ENCODE measurements around the gene TRMT5. TPM values are rescaled to one million over a fixed set of nuclear protein-coding genes. Genes with fewer than 3 reads are reported as not detected.

The TRMT5 gene
- total RNA-seq, 1 donor from 2014 or later, result 11.3 TPM

DNA sequence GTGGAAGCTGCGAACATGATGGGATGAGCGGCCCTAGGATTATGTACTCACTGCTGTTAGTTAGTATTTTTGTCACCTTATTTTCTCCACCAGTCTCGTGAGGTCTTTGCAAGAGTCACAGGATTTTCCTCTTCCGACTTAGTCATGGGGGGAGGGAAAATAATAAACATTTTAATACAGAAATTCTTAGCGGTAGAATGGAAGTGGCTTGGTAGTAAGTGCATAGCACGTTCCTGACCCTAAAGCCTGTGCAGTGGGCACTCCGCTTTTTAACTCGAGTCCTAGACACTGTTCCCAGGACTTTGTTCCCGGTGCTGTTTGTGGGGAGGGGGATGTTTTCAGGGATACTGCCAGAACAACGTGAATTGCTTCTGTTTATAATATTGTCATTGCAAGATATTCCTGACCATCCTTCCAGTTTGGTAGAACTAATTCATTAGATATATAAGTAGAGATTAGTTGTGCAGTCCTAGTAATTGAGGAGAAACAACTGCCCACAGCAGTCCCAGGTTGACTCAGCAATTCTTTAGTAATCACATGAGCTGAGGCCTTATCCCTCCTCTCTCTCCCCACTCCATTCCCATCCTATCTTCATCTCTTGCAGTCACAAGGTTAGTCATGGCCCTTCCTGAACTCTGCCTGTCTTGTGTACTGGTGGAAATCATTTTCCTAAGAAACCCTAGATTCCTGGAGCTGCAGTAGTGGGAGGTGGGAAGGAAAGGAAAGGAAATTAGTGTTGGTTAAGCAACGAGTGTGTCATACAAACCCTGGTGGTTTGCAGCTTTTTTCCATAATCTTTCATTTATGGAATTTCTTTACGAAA is 965 bp upstream of the TRMT5 start:
- peak overlapping the region; percentile 64 for H3K4me3 ChIP-seq
- intact Hi-C loops (cut with DNase I), result no loop called here
- H3K4me1 ChIP-seq, result peaks cover 27% of the 10 kb centered on the region
- no peaks in the 10 kb centered on the region for H3K27me3 ChIP-seq
- no peaks in the 10 kb centered on the region for H3K36me3 ChIP-seq
- H3K9me3 ChIP-seq, result no peaks in the 10 kb centered on the region
- DNase-seq (no peak), ATAC-seq (peak; percentile 20)
- H3K27ac ChIP-seq, result peak overlapping the region; percentile 83
- TF ChIP-seq, protein P1, sequence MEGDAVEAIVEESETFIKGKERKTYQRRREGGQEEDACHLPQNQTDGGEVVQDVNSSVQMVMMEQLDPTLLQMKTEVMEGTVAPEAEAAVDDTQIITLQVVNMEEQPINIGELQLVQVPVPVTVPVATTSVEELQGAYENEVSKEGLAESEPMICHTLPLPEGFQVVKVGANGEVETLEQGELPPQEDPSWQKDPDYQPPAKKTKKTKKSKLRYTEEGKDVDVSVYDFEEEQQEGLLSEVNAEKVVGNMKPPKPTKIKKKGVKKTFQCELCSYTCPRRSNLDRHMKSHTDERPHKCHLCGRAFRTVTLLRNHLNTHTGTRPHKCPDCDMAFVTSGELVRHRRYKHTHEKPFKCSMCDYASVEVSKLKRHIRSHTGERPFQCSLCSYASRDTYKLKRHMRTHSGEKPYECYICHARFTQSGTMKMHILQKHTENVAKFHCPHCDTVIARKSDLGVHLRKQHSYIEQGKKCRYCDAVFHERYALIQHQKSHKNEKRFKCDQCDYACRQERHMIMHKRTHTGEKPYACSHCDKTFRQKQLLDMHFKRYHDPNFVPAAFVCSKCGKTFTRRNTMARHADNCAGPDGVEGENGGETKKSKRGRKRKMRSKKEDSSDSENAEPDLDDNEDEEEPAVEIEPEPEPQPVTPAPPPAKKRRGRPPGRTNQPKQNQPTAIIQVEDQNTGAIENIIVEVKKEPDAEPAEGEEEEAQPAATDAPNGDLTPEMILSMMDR (IDR thresholded peaks at IDR 0.05), result no peak

DNA sequence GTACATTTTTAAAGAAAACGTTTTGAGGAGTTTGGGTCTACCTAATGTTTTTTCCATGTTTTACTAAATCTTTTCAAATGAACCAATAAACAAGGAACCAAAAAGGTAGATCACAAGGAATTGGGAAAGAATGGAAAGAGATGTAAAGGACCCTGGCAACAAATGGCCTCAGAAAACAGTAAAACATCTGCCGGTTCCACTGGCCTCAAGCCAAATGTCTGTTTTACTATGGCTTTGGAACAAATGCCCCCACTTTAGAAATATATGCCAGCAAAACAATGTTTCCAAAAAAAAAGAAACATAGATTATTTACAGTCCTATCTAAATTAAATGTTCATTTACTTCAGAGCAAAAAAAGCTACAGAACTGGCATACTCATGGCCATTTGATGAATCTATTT is 3.0 kb downstream of the TRMT5 start:
- ATAC-seq (no peak), DNase-seq (no peak)
- H3K27me3 ChIP-seq, result no peaks in the 10 kb centered on the region
- H3K36me3 ChIP-seq, result peaks cover 7% of the 10 kb centered on the region
- no peak overlapping the region for H3K27ac ChIP-seq
- no peaks in the 10 kb centered on the region for H3K9me3 ChIP-seq
- no peak overlapping the region for H3K4me3 ChIP-seq
- intact Hi-C loops (cut with DNase I), result no loop called here
- TF ChIP-seq, protein P1 (IDR thresholded peaks at IDR 0.05), result no peak
- H3K4me1 ChIP-seq, result peaks cover 27% of the 10 kb centered on the region

DNA sequence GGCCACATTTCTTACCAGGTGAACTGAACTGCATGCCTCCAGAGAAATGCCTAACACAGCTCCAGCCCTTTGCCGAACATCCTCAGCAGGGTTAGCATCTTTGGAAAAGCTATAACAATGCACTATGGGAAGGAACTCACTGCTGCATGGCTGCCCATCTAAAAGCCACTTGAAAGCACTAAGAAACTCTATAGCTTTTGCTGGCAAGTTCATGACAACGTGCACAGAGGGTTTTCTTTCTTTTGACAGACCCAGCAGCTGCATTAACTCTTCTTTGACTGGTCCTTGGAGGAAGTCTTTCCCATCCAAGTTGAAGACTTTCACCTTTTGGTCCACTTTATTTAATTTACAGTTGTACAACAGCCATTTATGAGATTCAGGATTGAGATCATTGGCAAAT is 5.3 kb downstream of the TRMT5 start:
- no peak for DNase-seq
- Histone ChIP-seq H3K9me3 (no peaks in the 10 kb centered on the region), H3K36me3 (peaks cover 7% of the 10 kb centered on the region), H3K4me1 (peaks cover 19% of the 10 kb centered on the region), H3K27me3 (no peaks in the 10 kb centered on the region), H3K4me3 (no peak overlapping the region), H3K27ac (no peak overlapping the region)
- intact Hi-C loops (cut with DNase I), result no loop called here
- ATAC-seq, result no peak
- TF ChIP-seq, protein P1 (IDR thresholded peaks at IDR 0.05), result no peak

DNA sequence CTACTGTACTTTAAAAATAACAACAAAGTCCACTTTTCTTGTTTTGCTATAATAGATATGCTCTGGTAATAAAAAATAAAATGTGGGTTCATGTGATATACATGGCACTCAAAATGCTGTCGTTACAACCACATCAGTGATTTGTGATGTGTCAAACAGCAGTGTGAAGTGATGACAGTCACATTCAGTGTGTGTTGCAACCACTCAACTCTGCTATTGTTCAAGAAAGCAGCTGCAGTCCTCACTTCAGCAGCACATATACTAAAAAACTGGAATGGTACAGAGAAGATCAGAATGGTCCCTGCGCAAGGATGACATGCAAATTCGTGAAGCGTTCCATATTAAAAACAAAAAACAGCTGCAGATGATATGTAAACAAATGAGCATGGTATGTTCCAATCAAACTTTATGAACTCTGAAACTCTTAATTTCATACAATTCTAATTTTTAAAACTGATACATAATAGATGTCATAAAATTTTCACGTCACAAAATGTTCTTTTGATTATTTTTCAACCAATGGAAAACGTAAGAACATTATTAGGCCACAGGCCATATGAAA is 6.7 kb downstream of the TRMT5 start:
- H3K27ac ChIP-seq, result no peak overlapping the region
- TF ChIP-seq, protein P1 (IDR thresholded peaks at IDR 0.05), result no peak
- DNase-seq (no peak), ATAC-seq (no peak)
- intact Hi-C loops (cut with DNase I), result no loop called here
- no peaks in the 10 kb centered on the region for H3K27me3 ChIP-seq
- H3K9me3 ChIP-seq, result no peaks in the 10 kb centered on the region
- H3K4me1 ChIP-seq, result peaks cover 10% of the 10 kb centered on the region
- no peak overlapping the region for H3K4me3 ChIP-seq
- peaks cover 7% of the 10 kb centered on the region for H3K36me3 ChIP-seq

DNA sequence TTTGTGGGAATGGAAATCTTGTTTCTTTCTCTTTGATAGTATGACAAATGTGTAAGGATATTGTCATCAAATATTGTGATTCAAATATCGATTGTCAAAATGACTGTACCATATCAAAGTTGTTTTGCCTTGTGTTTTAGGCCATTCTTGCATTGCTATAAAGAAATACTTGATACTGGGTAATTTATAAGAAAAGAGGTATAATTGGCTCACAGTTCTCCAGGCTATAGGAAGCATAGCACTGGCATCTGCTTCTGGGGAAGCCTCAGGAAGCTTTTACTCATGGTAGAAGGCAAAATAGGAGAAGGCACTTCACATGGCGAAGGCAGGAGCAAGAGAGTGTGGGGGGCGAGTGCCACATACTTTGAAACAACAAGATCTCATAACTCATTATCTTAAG is 7.8 kb downstream of the TRMT5 start:
- ATAC-seq (no peak), DNase-seq (no peak)
- H3K27ac ChIP-seq, result no peak overlapping the region
- TF ChIP-seq, protein P1 (IDR thresholded peaks at IDR 0.05), result no peak
- peaks cover 4% of the 10 kb centered on the region for H3K4me1 ChIP-seq
- no peak overlapping the region for H3K4me3 ChIP-seq
- H3K27me3 ChIP-seq, result no peaks in the 10 kb centered on the region
- H3K36me3 ChIP-seq, result peaks cover 7% of the 10 kb centered on the region
- H3K9me3 ChIP-seq, result no peaks in the 10 kb centered on the region
- intact Hi-C loops (cut with DNase I), result no loop called here
